PC-3 (cell line): ENCODE results near the gene NHLRC2. TPM values are rescaled to one million over a fixed set of nuclear protein-coding genes. Genes with fewer than 3 reads are reported as not detected.
"Not testable (repeated sequence)": the region's sequence is repeated elsewhere in the genome, so short reads cannot be mapped to it uniquely, and the experiment has no call there.

Experiments used
- ATAC-seq: fragments of 200-7000 bp; cut with Tn5 transposase; 2 replicates; pipeline ENCODE4 v1.9.1; 2020; ENCODE audit warnings: mild to moderate bottlenecking, moderate library complexity
- BruUV-seq: library from RNA; stranded (reverse); fragments of 400-500 nt; replicated peaks from 2 replicates; lab custom pipeline; 2021; lab: Mats Ljungman, UMichigan
- CTCF ChIA-PET: fragments of 300-600 bp; sonication (Branson Sonifier 250); formaldehyde crosslinking; loops from one replicate; lab custom pipeline; 2022; ENCODE audit warnings: antibody characterized with exemption; lab: Charles Lee
- POLR2A ChIA-PET: fragments of 300-600 bp; sonication (Branson Sonifier 250); formaldehyde crosslinking; loops from one replicate; lab custom pipeline; 2022; ENCODE audit warnings: antibody characterized with exemption; ENCODE audit not compliant: unreplicated experiment; lab: Charles Lee
- DNase-seq: peaks from one replicate; pipeline ENCODE4 v3.0.0-alpha.2; 2015
- H2AFZ ChIP-seq: fragments of 300-600 bp; sonication (generic); 2 replicates; pipeline ENCODE4 v1.6.0; 2016; ENCODE audit warnings: antibody characterized with exemption, low read length
- H3F3A ChIP-seq: fragments of 300-600 bp; sonication (generic); one replicate; pipeline ENCODE4 v1.6.0; 2017; ENCODE audit warnings: antibody characterized with exemption, low read length, control low read depth, mild to moderate bottlenecking; ENCODE audit not compliant: unreplicated experiment
- H3K27ac ChIP-seq: fragments of 300-600 bp; sonication (generic); 2 replicates; pipeline ENCODE4 v1.5.1; 2016; ENCODE audit warnings: mild to moderate bottlenecking, low read length
- H3K27me3 ChIP-seq: fragments of 300-600 bp; sonication (generic); 2 replicates; pipeline ENCODE4 v1.6.1; 2016; ENCODE audit warnings: low read length, mixed read lengths
- H3K36me3 ChIP-seq: fragments of 300-600 bp; sonication (generic); 2 replicates; pipeline ENCODE4 v1.6.1; 2016; ENCODE audit warnings: low read depth, mixed run types, low read length, mixed read lengths
- H3K4me1 ChIP-seq: fragments of 300-600 bp; sonication (generic); 2 replicates; pipeline ENCODE4 v1.5.1; 2016; ENCODE audit warnings: low read length; ENCODE audit not compliant: insufficient read depth
- H3K4me2 ChIP-seq: fragments of 300-600 bp; sonication (generic); 2 replicates; pipeline ENCODE4 v1.6.0; 2016; ENCODE audit warnings: low read length
- H3K4me3 ChIP-seq: fragments of 300-600 bp; sonication (generic); 2 replicates; pipeline ENCODE4 v1.5.1; 2016; ENCODE audit warnings: mild to moderate bottlenecking, low read length, mixed read lengths
- H3K79me2 ChIP-seq: fragments of 300-600 bp; sonication (generic); 2 replicates; pipeline ENCODE4 v1.6.1; 2017; ENCODE audit warnings: low read length, mixed read lengths
- H3K9ac ChIP-seq: fragments of 300-600 bp; sonication (generic); 2 replicates; pipeline ENCODE4 v1.6.0; 2016; ENCODE audit warnings: mild to moderate bottlenecking, low read length
- H3K9me2 ChIP-seq: fragments of 300-600 bp; sonication (generic); replicated peaks from 2 replicates; pipeline ENCODE4 v1.6.1; 2016; ENCODE audit warnings: mixed run types, low read length, mixed read lengths
- H3K9me3 ChIP-seq: fragments of 300-600 bp; sonication (generic); 2 replicates; pipeline ENCODE4 v1.6.1; 2016; ENCODE audit warnings: low read length, mixed read lengths
- H4K20me1 ChIP-seq: fragments of 300-600 bp; sonication (generic); 2 replicates; pipeline ENCODE4 v1.6.1; 2016; ENCODE audit warnings: low read length, mixed read lengths
- CTCF ChIP-seq: fragments of 300-600 bp; sonication (generic); conservative IDR thresholded peaks from 2 replicates; pipeline ENCODE4 v1.5.1; 2017; ENCODE audit warnings: antibody characterized with exemption, low read depth, mild to moderate bottlenecking, low read length
- EZH2 ChIP-seq: fragments of 300-600 bp; sonication (generic); IDR thresholded peaks from one replicate; pipeline ENCODE4 v1.6.1; 2017; ENCODE audit warnings: antibody characterized with exemption, mild to moderate bottlenecking, low read length; ENCODE audit not compliant: unreplicated experiment
- EZH2phosphoT487 ChIP-seq: fragments of 300-600 bp; sonication (generic); IDR thresholded peaks from 2 replicates; pipeline ENCODE4 v1.6.1; 2018; ENCODE audit warnings: mild to moderate bottlenecking, antibody characterized with exemption, low read length, borderline replicate concordance
- intact Hi-C: fragments of 100-400 bp; cut with micrococcal nuclease; formaldehyde crosslinking; loops from 2 replicates; pipeline ENCODE4 v1.9.0; 2023
- total RNA-seq: library from RNA; depleted of rRNA; stranded (reverse); fragments of >200 nt; gene quantifications from 2 replicates; pipeline ENCODE4 v1.2.3, GENCODE V29; 2014

The NHLRC2 gene
- total RNA-seq, 1 experiment from 2014 or later: 17.5 TPM

GRCh38 chr10:113939212-113939860, 84.9 kb downstream of the NHLRC2 start:
- Histone ChIP-seq H3K4me2 (no peak overlapping the region), H3K27ac (no peak overlapping the region), H3K27me3 (no peaks in the 10 kb centered on the region), H3K9me2 (no peaks in the 10 kb centered on the region), H3K36me3 (no peaks in the 10 kb centered on the region), H2AFZ (no peak overlapping the region), H3K79me2 (no peaks in the 10 kb centered on the region), H3K4me3 (no peak overlapping the region), H3F3A (no peaks in the 10 kb centered on the region), H4K20me1 (no peaks in the 10 kb centered on the region), H3K9me3 (no peaks in the 10 kb centered on the region), H3K9ac (no peak overlapping the region), H3K4me1 (no peaks in the 10 kb centered on the region)
- POLR2A ChIA-PET: no interaction called here
- BruUV-seq: no TSS peak
- intact Hi-C loops: no loop called here
- CTCF ChIA-PET: interaction anchor here (0.6 kb wide), 1 partner anchor 44 kb away, joined by 7 read pairs; no protein-coding TSS in a partner anchor
- ATAC-seq (no peak), DNase-seq (no peak)
- TF ChIP-seq EZH2: no peak

GRCh38 chr10:113941140-113941539, 86.7 kb downstream of the NHLRC2 start:
- Histone ChIP-seq H3K27me3 (no peaks in the 10 kb centered on the region), H3K9me2 (no peaks in the 10 kb centered on the region), H3K27ac (no peak overlapping the region), H3K4me3 (no peak overlapping the region), H2AFZ (no peak overlapping the region), H3K4me2 (no peak overlapping the region), H3K4me1 (peaks cover 15% of the 10 kb centered on the region), H4K20me1 (no peaks in the 10 kb centered on the region), H3F3A (no peaks in the 10 kb centered on the region), H3K9me3 (no peaks in the 10 kb centered on the region), H3K36me3 (no peaks in the 10 kb centered on the region), H3K9ac (no peak overlapping the region), H3K79me2 (no peaks in the 10 kb centered on the region)
- BruUV-seq: no TSS peak
- CTCF ChIA-PET: no interaction called here
- DNase-seq (no peak), ATAC-seq (no peak)
- POLR2A ChIA-PET: no interaction called here
- TF ChIP-seq EZH2: no peak
- no peak for TF ChIP-seq EZH2phosphoT487
- TF ChIP-seq CTCF: no peak
- intact Hi-C loops: no loop called here

GRCh38 chr10:113943196-113943595, 88.7 kb downstream of the NHLRC2 start:
- DNase-seq, H3K27ac ChIP-seq, POLR2A ChIA-PET, H3K9ac ChIP-seq, CTCF ChIA-PET, H3F3A ChIP-seq, H3K4me2 ChIP-seq, H4K20me1 ChIP-seq, H3K79me2 ChIP-seq, H3K36me3 ChIP-seq, intact Hi-C loops, H3K9me3 ChIP-seq, ATAC-seq, H3K9me2 ChIP-seq, H3K27me3 ChIP-seq, BruUV-seq, H3K4me3 ChIP-seq, H2AFZ ChIP-seq: not testable (repeated sequence)
- peaks cover 24% of the 10 kb centered on the region for H3K4me1 ChIP-seq
